Spleen (tissue), 11 donors: ENCODE data around the gene RABGAP1. TPM values are rescaled to one million over a fixed set of nuclear protein-coding genes. Genes with fewer than 3 reads are reported as not detected.

Experiments
- DNase-seq: peaks from one replicate; pipeline ENCODE4 v3.0.0-alpha.2; 2020
- H3K27ac ChIP-seq, 8 donors: fragments of 200-600 bp; sonication (generic) in 7 of 8; 1 replicate in 4 of 8; 2 replicates in 4 of 8; pipeline versions ENCODE4 v1.5.0 to v1.8.0; 2016 to 2021; ENCODE audit warnings: inconsistent platforms in 4 of 8, mild to moderate bottlenecking in 4 of 8, moderate library complexity in 1 of 8
- H3K27me3 ChIP-seq, 7 donors: fragments of 200-600 bp; sonication (generic) in 6 of 7; replicated peaks in 1 of 7; 1 replicate in 4 of 7; 2 replicates in 3 of 7; pipeline versions ENCODE4 v1.5.0 to v1.8.0; 2016 to 2021; ENCODE audit warnings: inconsistent platforms in 3 of 7, mild to moderate bottlenecking in 1 of 7
- H3K36me3 ChIP-seq, 6 donors: fragments of 200-600 bp; sonication (generic) in 5 of 6; 1 replicate in 4 of 6; 2 replicates in 2 of 6; pipeline versions ENCODE4 v1.5.0 to v1.8.0; 2016 to 2021; ENCODE audit warnings: inconsistent platforms in 2 of 6
- H3K4me1 ChIP-seq, 6 donors: fragments of 200-600 bp; sonication (generic) in 5 of 6; 1 replicate in 3 of 6; 2 replicates in 3 of 6; pipeline versions ENCODE4 v1.5.0 to v1.8.0; 2016 to 2021; ENCODE audit warnings: inconsistent platforms in 3 of 6
- H3K4me3 ChIP-seq, 8 donors: fragments of 200-600 bp; sonication (generic) in 7 of 8; 1 replicate in 4 of 8; 2 replicates in 4 of 8; pipeline versions ENCODE4 v1.5.0 to v1.8.0; 2016 to 2021; ENCODE audit warnings: inconsistent platforms in 4 of 8, mild to moderate bottlenecking in 4 of 8, moderate library complexity in 2 of 8
- H3K9me3 ChIP-seq, 8 donors: fragments of 200-600 bp; sonication (generic) in 7 of 8; 1 replicate in 4 of 8; 2 replicates in 4 of 8; pipeline versions ENCODE4 v1.5.0 to v1.8.0; 2016 to 2021; ENCODE audit warnings: inconsistent platforms in 4 of 8
- CTCF ChIP-seq, 11 experiments: fragments of 200-600 bp in 7 of 11; fragments of 450-650 bp in 4 of 11; sonication (generic) in 4 of 11; IDR thresholded peaks in 8 of 11; conservative IDR thresholded peaks in 3 of 11; 1 replicate in 7 of 11; 2 replicates in 4 of 11; pipeline versions ENCODE4 v1.4.0 to v1.8.0; 2016 to 2021; ENCODE audit warnings: antibody characterized with exemption in 11 of 11, inconsistent platforms in 4 of 11, mild to moderate bottlenecking in 1 of 11
- POLR2A ChIP-seq, 3 donors: fragments of 450-650 bp; IDR thresholded peaks; one replicate each; pipeline ENCODE4 v1.5.1; 2017; ENCODE audit warnings: antibody characterized with exemption in 3 of 3, mild to moderate bottlenecking in 1 of 3
- POLR2AphosphoS5 ChIP-seq, 3 donors: sonication (generic); formaldehyde crosslinking; IDR thresholded peaks; one replicate each; pipeline ENCODE4 v1.5.1; 2017; ENCODE audit warnings: antibody characterized with exemption in 3 of 3
- WGBS, 5 donors: extraction: QIAGEN DNeasy Blood & Tissue Kit in 3 of 5; methylation state at CpG; one replicate each; pipeline versions ENCODE4 v1.1.5 to v1.1.7; 2013 to 2018; 5-methylcytosine and 5-hydroxymethylcytosine counted together
- intact Hi-C: fragments of 100-400 bp; cut with DNase I; formaldehyde crosslinking; loops from one replicate; pipeline ENCODE4 v1.15.0; 2023; ENCODE audit warnings: low total_unique reads
- polyA plus RNA-seq, 3 donors: library from polyadenylated mRNA; stranded (reverse); fragments of 200-250 nt; gene quantifications; one replicate each; pipeline ENCODE4 v1.2.1, GENCODE V29; 2013
- total RNA-seq, 7 donors: library from RNA; depleted of rRNA in 3 of 7; stranded (reverse); fragments of >200 nt in 3 of 7; fragmentation: NEBNext Ultra II Directional in 4 of 7; extraction: Animal tissue kit (Norgen Biotek cat#: 25700) in 4 of 7; gene quantifications; one replicate each; pipeline versions ENCODE4 v1.1.0 to v1.2.1, GENCODE V29; 2016 to 2021
- donor health status: healthy with polysubstance abuse.
- donor health status: DM: no; HTN: no; CAD: no; lungs with moderate emphysema.
- donor health status: DM: no; HTN: no; CAD: no.
- donor health status: Bipolar disorder and iron deficiency.
- donor health status: healthy.
- donor health status: DM: no; HTN: no; CAD: no.
- donor health status: DM: yes; HTN: yes; CAD: no.

RABGAP1 gene
- total and polyA plus RNA-seq, 10 donors, result 7.4 to 65.7 (median 48.6) TPM

GRCh38 chr9:123080444-123080843 is 139.6 kb downstream of the RABGAP1 start:
- intact Hi-C loops, result loop anchor here (2.0 kb wide), 1 partner anchor 272 kb away; no protein-coding TSS in a partner anchor
- H3K27ac ChIP-seq, result no peak overlapping the region
- DNase-seq, result no peak
- WGBS, 5 donors, result 48 to 70% (median 63%) methylated on average over 3 of the region's 3 CpGs
- H3K4me1 ChIP-seq, result peaks cover 0 to 17% (median 0%) of the 10 kb centered on the region in 6 donors
- no peaks in the 10 kb centered on the region for H3K9me3 ChIP-seq
- H3K4me3 ChIP-seq, result no peak overlapping the region
- peaks cover 0 to 94% (median 34%) of the 10 kb centered on the region in 6 donors for H3K36me3 ChIP-seq
- TF ChIP-seq POLR2A (IDR thresholded peaks at IDR 0.05), result no peak
- no peak for TF ChIP-seq CTCF (IDR thresholded peaks at IDR 0.05 in 8 of 11, conservative IDR thresholded peaks at IDR 0.05 in 3 of 11)
- no peak for TF ChIP-seq POLR2AphosphoS5 (IDR thresholded peaks at IDR 0.05)
- H3K27me3 ChIP-seq, result no peaks in the 10 kb centered on the region

GRCh38 chr9:123081824-123082223 is 141.0 kb downstream of the RABGAP1 start:
- Histone ChIP-seq H3K27ac (no peak overlapping the region), H3K9me3 (no peaks in the 10 kb centered on the region), H3K4me1 (peaks cover 0 to 12% (median 0%) of the 10 kb centered on the region in 6 donors), H3K4me3 (no peak overlapping the region), H3K36me3 (peaks cover 0 to 97% (median 28%) of the 10 kb centered on the region in 6 donors), H3K27me3 (no peaks in the 10 kb centered on the region)
- no peak for DNase-seq
- TF ChIP-seq CTCF (IDR thresholded peaks at IDR 0.05 in 8 of 11, conservative IDR thresholded peaks at IDR 0.05 in 3 of 11), result peak in 9 of 11 experiments; percentile 44 to 65 (median 58)
- no peak for TF ChIP-seq POLR2AphosphoS5 (IDR thresholded peaks at IDR 0.05)
- intact Hi-C loops, result loop anchor here (2.0 kb wide), 1 partner anchor 271 kb away; no protein-coding TSS in a partner anchor
- 33 to 64% (median 47%) methylated on average over 2 of the region's 2 CpGs for WGBS, 5 donors

- DNase-seq, result no peak
- Histone ChIP-seq H3K36me3 (peaks cover 0 to 97% (median 26%) of the 10 kb centered on the region in 6 donors), H3K4me3 (no peak overlapping the region), H3K9me3 (no peaks in the 10 kb centered on the region), H3K4me1 (peaks cover 0 to 12% (median 0%) of the 10 kb centered on the region in 6 donors), H3K27me3 (no peaks in the 10 kb centered on the region), H3K27ac (no peak overlapping the region)
- intact Hi-C loops, result no loop called here
- TF ChIP-seq POLR2A (IDR thresholded peaks at IDR 0.05), result no peak
- 81 to 95% (median 85%) methylated on average over 6 of the region's 6 CpGs for WGBS, 5 donors
Measured at GRCh38 chr9:123083680-123084079, 142.9 kb downstream of the RABGAP1 start.

DNA sequence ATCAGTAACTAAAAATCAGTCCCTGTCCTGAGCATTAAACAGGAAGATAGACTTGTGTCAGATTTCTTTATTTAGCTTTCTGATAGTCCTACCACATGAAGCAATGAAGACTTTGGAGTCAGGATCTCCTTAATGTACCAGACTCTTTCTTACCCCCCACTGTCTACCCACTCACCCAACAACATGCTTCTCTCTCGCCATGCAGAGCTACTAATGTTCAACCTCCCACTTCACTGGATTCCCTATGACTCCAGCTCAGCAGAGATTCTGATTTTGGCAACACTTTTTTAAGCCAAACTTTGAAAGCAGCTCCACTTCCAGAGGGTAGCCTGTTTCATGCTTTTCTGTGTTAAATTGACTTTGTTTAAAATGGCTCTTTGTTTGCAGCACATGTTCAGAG is 143.4 kb downstream of the RABGAP1 start:
- WGBS, 5 donors, result 90 to 100% (median 97%) methylated on average over 1 of the region's 1 CpG
- Histone ChIP-seq H3K4me3 (no peak overlapping the region), H3K27me3 (no peaks in the 10 kb centered on the region), H3K4me1 (peaks cover 0 to 12% (median 0%) of the 10 kb centered on the region in 6 donors), H3K27ac (no peak overlapping the region), H3K36me3 (peaks cover 0 to 95% (median 23%) of the 10 kb centered on the region in 6 donors), H3K9me3 (no peaks in the 10 kb centered on the region)
- DNase-seq, result no peak
- intact Hi-C loops, result no loop called here
- no peak for TF ChIP-seq POLR2AphosphoS5 (IDR thresholded peaks at IDR 0.05)
- no peak for TF ChIP-seq CTCF (IDR thresholded peaks at IDR 0.05 in 8 of 11, conservative IDR thresholded peaks at IDR 0.05 in 3 of 11)
- TF ChIP-seq POLR2A (IDR thresholded peaks at IDR 0.05), result no peak
